Trophoblast cell (in vitro differentiated cells and primary cell): Measurements from ENCODE around the gene CCDC112.

Source experiments
- DNase-seq, 2 donors: peaks; one replicate each; pipeline ENCODE4 v3.0.0-alpha.2; 2016
- H2AFZ ChIP-seq: 2 replicates; pipeline ENCODE4 v1.6.1; 2013; ENCODE audit warnings: low read length, moderate library complexity, mild to moderate bottlenecking; ENCODE audit not compliant: insufficient read depth, poor library complexity
- H2AK5ac ChIP-seq: 2 replicates; pipeline ENCODE4 v1.6.1; 2013; ENCODE audit warnings: mild to moderate bottlenecking, low read length
- H2BK120ac ChIP-seq: 2 replicates; pipeline ENCODE4 v1.6.1; 2013; ENCODE audit warnings: low read length, mild to moderate bottlenecking, moderate library complexity; ENCODE audit not compliant: insufficient read depth, poor library complexity
- H2BK12ac ChIP-seq: 2 replicates; pipeline ENCODE4 v1.6.1; 2013; ENCODE audit warnings: mild to moderate bottlenecking, low read length, moderate library complexity
- H2BK5ac ChIP-seq: 2 replicates; pipeline ENCODE4 v1.6.1; 2013; ENCODE audit warnings: low read length, low read depth, moderate library complexity, mild to moderate bottlenecking; ENCODE audit not compliant: poor library complexity
- H3K14ac ChIP-seq: 2 replicates; pipeline ENCODE4 v1.6.1; 2013; ENCODE audit warnings: mild to moderate bottlenecking, low read length
- H3K18ac ChIP-seq: 2 replicates; pipeline ENCODE4 v1.6.1; 2013; ENCODE audit warnings: mild to moderate bottlenecking, low read length
- H3K23ac ChIP-seq: 2 replicates; pipeline ENCODE4 v1.6.1; 2013; ENCODE audit warnings: low read length
- H3K27ac ChIP-seq: 2 replicates; pipeline ENCODE4 v1.5.1; 2013; ENCODE audit warnings: low read depth, mild to moderate bottlenecking, inconsistent platforms, low read length, moderate library complexity
- H3K27me3 ChIP-seq: 2 replicates; pipeline ENCODE4 v1.6.1; 2013; ENCODE audit warnings: inconsistent platforms, mild to moderate bottlenecking, low read length, moderate library complexity; ENCODE audit not compliant: insufficient read depth
- H3K36me3 ChIP-seq, 2 experiments: 1 replicate in 1 of 2; 2 replicates in 1 of 2; pipeline ENCODE4 v1.6.1; 2013; ENCODE audit warnings: low read length in 2 of 2, mild to moderate bottlenecking in 2 of 2, moderate library complexity in 1 of 2; ENCODE audit not compliant: insufficient read depth in 2 of 2, control insufficient read depth in 1 of 2
- H3K4ac ChIP-seq: 2 replicates; pipeline ENCODE4 v1.6.1; 2013; ENCODE audit warnings: low read depth, mild to moderate bottlenecking, low read length, moderate library complexity
- H3K4me1 ChIP-seq, 2 experiments: 1 replicate in 1 of 2; 2 replicates in 1 of 2; pipeline ENCODE4 v1.6.1; 2013; ENCODE audit warnings: low read length in 2 of 2, mild to moderate bottlenecking in 2 of 2, moderate library complexity in 1 of 2; ENCODE audit not compliant: insufficient read depth in 2 of 2, control insufficient read depth in 1 of 2
- H3K4me2 ChIP-seq: 2 replicates; pipeline ENCODE4 v1.6.1; 2013; ENCODE audit warnings: inconsistent platforms, mild to moderate bottlenecking, low read length, moderate library complexity
- H3K4me3 ChIP-seq: 2 replicates; pipeline ENCODE4 v1.5.1; 2013; ENCODE audit warnings: mild to moderate bottlenecking, low read depth, low read length, inconsistent platforms
- H3K79me1 ChIP-seq: one replicate; pipeline ENCODE4 v1.6.1; 2013; ENCODE audit warnings: low read length
- H3K79me2 ChIP-seq: 2 replicates; pipeline ENCODE4 v1.6.1; 2013; ENCODE audit warnings: low read length, mild to moderate bottlenecking; ENCODE audit not compliant: control insufficient read depth, insufficient read depth, poor library complexity
- H3K9ac ChIP-seq: 2 replicates; pipeline ENCODE4 v1.6.1; 2013; ENCODE audit warnings: mild to moderate bottlenecking, low read length
- H3K9me3 ChIP-seq: 2 replicates; pipeline ENCODE4 v1.6.1; 2013; ENCODE audit warnings: low read depth, mild to moderate bottlenecking, control low read depth, inconsistent platforms, low read length; ENCODE audit not compliant: insufficient read depth
- H4K12ac ChIP-seq: 2 replicates; pipeline ENCODE4 v1.6.1; 2013; ENCODE audit warnings: low read depth, mild to moderate bottlenecking, low read length, moderate library complexity
- H4K8ac ChIP-seq: 2 replicates; pipeline ENCODE4 v1.6.1; 2013; ENCODE audit warnings: low read depth, mild to moderate bottlenecking, low read length, moderate library complexity
- H4K91ac ChIP-seq: one replicate; pipeline ENCODE4 v1.6.1; 2013; ENCODE audit warnings: low read depth, mild to moderate bottlenecking, low read length, moderate library complexity
- WGBS: extraction: QIAGEN DNeasy Blood & Tissue Kit; methylation state at CpG from one replicate; pipeline ENCODE4 v1.1.7; 2013; ENCODE audit warnings: missing lambda C conversion rate; ENCODE audit not compliant: insufficient read length, insufficient coverage; ENCODE audit errors: extremely low coverage; 5-methylcytosine and 5-hydroxymethylcytosine counted together

The CCDC112 gene

GRCh38 chr5:115341745-115342144 is 45.3 kb upstream of the CCDC112 start:
- Histone ChIP-seq H4K12ac (no peak overlapping the region), H3K79me1 (no peaks in the 10 kb centered on the region), H3K4ac (no peak overlapping the region), H3K23ac (no peak overlapping the region), H2BK12ac (no peak overlapping the region), H3K14ac (no peak overlapping the region), H3K27ac (no peak overlapping the region), H4K8ac (no peak overlapping the region), H2BK120ac (no peak overlapping the region), H3K9ac (no peak overlapping the region), H3K36me3 (no peaks in the 10 kb centered on the region), H3K18ac (no peak overlapping the region), H2BK5ac (no peak overlapping the region), H3K79me2 (no peaks in the 10 kb centered on the region), H2AK5ac (no peak overlapping the region), H3K9me3 (no peaks in the 10 kb centered on the region), H3K4me2 (no peak overlapping the region), H4K91ac (no peak overlapping the region), H2AFZ (no peak overlapping the region), H3K4me3 (no peak overlapping the region), H3K27me3 (no peaks in the 10 kb centered on the region), H3K4me1 (no peaks in the 10 kb centered on the region)
- DNase-seq = no peak
- WGBS = no CpG with 5 or more reads among the region's 2 CpGs

- no peak overlapping the region for H3K9ac ChIP-seq
- H2BK120ac ChIP-seq = no peak overlapping the region
- no peak overlapping the region for H2BK12ac ChIP-seq
- H2AFZ ChIP-seq = no peak overlapping the region
- no peaks in the 10 kb centered on the region for H3K79me2 ChIP-seq
- H4K91ac ChIP-seq = no peak overlapping the region
- no peaks in the 10 kb centered on the region for H3K79me1 ChIP-seq
- no peak overlapping the region for H2AK5ac ChIP-seq
- no peak overlapping the region for H3K4ac ChIP-seq
- H3K4me1 ChIP-seq = no peaks in the 10 kb centered on the region
- H3K4me2 ChIP-seq = no peak overlapping the region
- no peak overlapping the region for H3K18ac ChIP-seq
- H3K23ac ChIP-seq = no peak overlapping the region
- H3K9me3 ChIP-seq = no peaks in the 10 kb centered on the region
- H2BK5ac ChIP-seq = no peak overlapping the region
- H3K36me3 ChIP-seq = no peaks in the 10 kb centered on the region
- H3K14ac ChIP-seq = no peak overlapping the region
- H4K8ac ChIP-seq = no peak overlapping the region
- no peak overlapping the region for H4K12ac ChIP-seq
- no peak overlapping the region for H3K27ac ChIP-seq
- no peak for DNase-seq
- H3K27me3 ChIP-seq = no peaks in the 10 kb centered on the region
- H3K4me3 ChIP-seq = no peak overlapping the region
- WGBS = no CpG with 5 or more reads among the region's 3 CpGs
Measured at GRCh38 chr5:115338851-115339250, 42.4 kb upstream of the CCDC112 start.

GRCh38 chr5:115337882-115338281 is 41.4 kb upstream of the CCDC112 start:
- Histone ChIP-seq H3K4me3 (no peak overlapping the region), H3K79me2 (no peaks in the 10 kb centered on the region), H3K9me3 (no peaks in the 10 kb centered on the region), H4K91ac (no peak overlapping the region), H2AK5ac (no peak overlapping the region), H2BK5ac (no peak overlapping the region), H2AFZ (no peak overlapping the region), H3K4me2 (no peak overlapping the region), H4K12ac (no peak overlapping the region), H3K9ac (no peak overlapping the region), H3K36me3 (no peaks in the 10 kb centered on the region), H3K27ac (no peak overlapping the region), H3K79me1 (no peaks in the 10 kb centered on the region), H4K8ac (no peak overlapping the region), H3K23ac (no peak overlapping the region), H3K18ac (no peak overlapping the region), H2BK120ac (no peak overlapping the region), H3K14ac (no peak overlapping the region), H3K4ac (no peak overlapping the region), H2BK12ac (no peak overlapping the region), H3K4me1 (no peaks in the 10 kb centered on the region), H3K27me3 (no peaks in the 10 kb centered on the region)
- WGBS = no CpG with 5 or more reads among the region's 1 CpG
- peak in 1 of 2 donors; percentile 33 for DNase-seq

- H3K4me2 ChIP-seq = no peak overlapping the region
- H3K79me1 ChIP-seq = no peaks in the 10 kb centered on the region
- H3K27ac ChIP-seq = no peak overlapping the region
- H4K91ac ChIP-seq = no peak overlapping the region
- no peak overlapping the region for H2BK120ac ChIP-seq
- WGBS = no CpG with 5 or more reads among the region's 1 CpG
- no peak overlapping the region for H2AFZ ChIP-seq
- H3K36me3 ChIP-seq = no peaks in the 10 kb centered on the region
- H3K79me2 ChIP-seq = no peaks in the 10 kb centered on the region
- H3K4me3 ChIP-seq = no peak overlapping the region
- H3K9ac ChIP-seq = no peak overlapping the region
- no peak overlapping the region for H4K12ac ChIP-seq
- no peak overlapping the region for H3K4ac ChIP-seq
- H2BK12ac ChIP-seq = no peak overlapping the region
- no peaks in the 10 kb centered on the region for H3K4me1 ChIP-seq
- DNase-seq = no peak
- no peak overlapping the region for H2AK5ac ChIP-seq
- no peaks in the 10 kb centered on the region for H3K9me3 ChIP-seq
- no peaks in the 10 kb centered on the region for H3K27me3 ChIP-seq
- H3K23ac ChIP-seq = no peak overlapping the region
- H3K18ac ChIP-seq = no peak overlapping the region
- no peak overlapping the region for H4K8ac ChIP-seq
- H3K14ac ChIP-seq = no peak overlapping the region
- no peak overlapping the region for H2BK5ac ChIP-seq
Measured at GRCh38 chr5:115336964-115337363, 40.5 kb upstream of the CCDC112 start.
